Epidermal melanocyte (primary cell): ENCODE results near the gene FSTL3.
"Not testable (repeated sequence)": the region's sequence is repeated elsewhere in the genome, so short reads cannot be mapped to it uniquely, and the experiment has no call there.

Experiments used
- DNase-seq: peaks from one replicate; pipeline ENCODE4 v3.0.0; 2011; ENCODE audit warnings: low spot score; ENCODE audit not compliant: insufficient read length

FSTL3 gene

GRCh38 chr19:661427-662196 lies 14.6 kb upstream of the FSTL3 start:
- no peak for DNase-seq

GRCh38 chr19:662207-662961 lies 13.8 kb upstream of the FSTL3 start:
- no peak for DNase-seq

GRCh38 chr19:662962-663681 lies 13.1 kb upstream of the FSTL3 start, which contains the start of gene RNF126:
TSS of gene RNF126 (minus strand) at chr19:663214. CDS start at chr19:663121, 93 bp downstream.
- DNase-seq, result peak; percentile 99

GRCh38 chr19:663682-664117 lies 12.5 kb upstream of the FSTL3 start:
- DNase-seq, result no peak

- peak; percentile 97 for DNase-seq
These were observed 11.2 kb upstream of the FSTL3 start for GRCh38 chr19:664913-665443.

- DNase-seq, result not testable (repeated sequence)
These were observed 9.1 kb upstream of the FSTL3 start for GRCh38 chr19:666985-667573.

GRCh38 chr19:668675-669434 lies 7.3 kb upstream of the FSTL3 start:
- not testable (repeated sequence) for DNase-seq

- no peak for DNase-seq
These were observed 5.5 kb upstream of the FSTL3 start for GRCh38 chr19:670609-671075.

- no peak for DNase-seq
These were observed 1.7 kb upstream of the FSTL3 start for GRCh38 chr19:674282-675151.

- no peak for DNase-seq
These were observed 219 bp upstream of the FSTL3 start for GRCh38 chr19:676007-676338.

- DNase-seq, result peak; percentile 85
These were observed 1.0 kb downstream of the FSTL3 start for GRCh38 chr19:677201-677600.

GRCh38 chr19:677601-678436 lies 1.6 kb downstream of the FSTL3 start:
- DNase-seq, result no peak

- no peak for DNase-seq
These were observed 2.7 kb downstream of the FSTL3 start for GRCh38 chr19:678791-679388.

GRCh38 chr19:679418-680286 lies 3.5 kb downstream of the FSTL3 start:
- peak; percentile 73 for DNase-seq

GRCh38 chr19:680287-681028 lies 4.3 kb downstream of the FSTL3 start:
- peak; percentile 98 for DNase-seq
